A549 (cell line): ENCODE measurements around the gene CACNG5. TPM values are rescaled to one million over a fixed set of nuclear protein-coding genes. Genes with fewer than 3 reads are reported as not detected.

Experiments used
- ATAC-seq, 2 experiments: fragments of 200-7000 bp in 1 of 2; fragments of >200 bp in 1 of 2; cut with Nextera tagmentation in 1 of 2; cut with Tn5 transposase in 1 of 2; 3 replicates each; pipeline versions ENCODE4 v1.8.0 to v1.9.1; 2018 to 2020; ENCODE audit warnings: mild to moderate bottlenecking in 1 of 2, moderate library complexity in 1 of 2
- CTCF ChIA-PET: fragments of 300-600 bp; sonication (Branson Sonifier 250); formaldehyde crosslinking; extraction: SDS; loops from one replicate; lab custom pipeline; 2021; ENCODE audit warnings: antibody characterized with exemption, inconsistent platforms; lab: Yijun Ruan, JAX
- POLR2A ChIA-PET: fragments of 350-600 bp; formaldehyde crosslinking; extraction: SDS; loops from one replicate; lab custom pipeline; 2021; ENCODE audit warnings: antibody characterized with exemption, inconsistent platforms; lab: Yijun Ruan, JAX
- DNase-seq, 2 experiments: peaks; one replicate each; pipeline versions ENCODE4 v3.0.0 to v3.0.0-alpha.2; 2011 to 2016; ENCODE audit warnings: low read depth in 1 of 2, low spot score in 1 of 2
- FAIRE-seq: peaks from 2 replicates; lab custom pipeline; 2011; peaks lifted over from hg19 to GRCh38; lab: Jason Lieb, UNC
- H3K27ac ChIP-seq, 2 experiments: fragments of >200 bp; sonication (Bioruptor Twin); formaldehyde crosslinking; 3 replicates each; pipeline ENCODE4 v1.5.1; 2016 to 2017
- H3K4me1 ChIP-seq: fragments of >200 bp; sonication (Bioruptor Twin); formaldehyde crosslinking; 3 replicates; pipeline ENCODE4 v1.6.1; 2016
- H3K4me2 ChIP-seq: fragments of >200 bp; sonication (Bioruptor Twin); formaldehyde crosslinking; 3 replicates; pipeline ENCODE4 v1.6.1; 2016
- H3K4me3 ChIP-seq: fragments of >200 bp; sonication (Bioruptor Twin); formaldehyde crosslinking; 3 replicates; pipeline ENCODE4 v1.5.1; 2016
- H3K9me3 ChIP-seq: fragments of >200 bp; sonication (Bioruptor Twin); formaldehyde crosslinking; 3 replicates; pipeline ENCODE4 v1.6.1; 2016
- CBX2 ChIP-seq: fragments of 200-600 bp; sonication (generic); IDR thresholded peaks from 2 replicates; pipeline ENCODE4 v1.6.1; 2016; ENCODE audit warnings: low read depth, mild to moderate bottlenecking, borderline replicate concordance
- CBX8 ChIP-seq: fragments of 200-600 bp; sonication (generic); IDR thresholded peaks from 2 replicates; pipeline ENCODE4 v1.6.1; 2016
- EP300 ChIP-seq, 2 experiments: fragments of >200 bp; sonication (Bioruptor Twin); formaldehyde crosslinking; IDR thresholded peaks; 2 replicates in 1 of 2; 3 replicates in 1 of 2; pipeline ENCODE4 v1.6.1; 2016 to 2017
- HOXB5 ChIP-seq: fragments of 250-450 bp; sonication (Bioruptor Pico); IDR thresholded peaks from 2 replicates; pipeline ENCODE4 v1.5.0; 2020; ENCODE audit warnings: mild to moderate bottlenecking, moderate library complexity
- KDM1A ChIP-seq: fragments of 200-600 bp; sonication (generic); IDR thresholded peaks from 2 replicates; pipeline ENCODE4 v1.6.1; 2016; ENCODE audit warnings: low read depth, mild to moderate bottlenecking
- PHF8 ChIP-seq: fragments of 200-600 bp; sonication (generic); IDR thresholded peaks from 2 replicates; pipeline ENCODE4 v1.6.1; 2016; ENCODE audit warnings: low read depth, mild to moderate bottlenecking, antibody characterized with exemption, moderate library complexity, borderline replicate concordance
- POLR2AphosphoS2 ChIP-seq: conservative IDR thresholded peaks from 2 replicates; pipeline ENCODE4 v1.6.1; 2012; ENCODE audit warnings: low read length, improper control_type of control experiment, inconsistent platforms
- RAD21 ChIP-seq, 2 experiments: fragments of >200 bp in 1 of 2; sonication (Bioruptor Twin) in 1 of 2; formaldehyde crosslinking in 1 of 2; IDR thresholded peaks in 1 of 2; conservative IDR thresholded peaks in 1 of 2; 2 replicates in 1 of 2; 3 replicates in 1 of 2; pipeline ENCODE4 v1.6.1; 2012 to 2018; ENCODE audit warnings: inconsistent platforms in 1 of 2
- RARB ChIP-seq: fragments of 250-450 bp; sonication (Bioruptor Pico); IDR thresholded peaks from 2 replicates; pipeline ENCODE4 v1.8.0; 2021; ENCODE audit warnings: mild to moderate bottlenecking, moderate library complexity
- REST ChIP-seq: fragments of 200-600 bp; sonication (generic); IDR thresholded peaks from 2 replicates; pipeline ENCODE4 v1.6.1; 2016; ENCODE audit warnings: antibody characterized with exemption, mild to moderate bottlenecking, moderate library complexity
- RNF2 ChIP-seq: fragments of 200-600 bp; sonication (generic); IDR thresholded peaks from 2 replicates; pipeline ENCODE4 v1.6.1; 2016; ENCODE audit warnings: low read depth, mild to moderate bottlenecking, antibody characterized with exemption, moderate library complexity, borderline replicate concordance
- TP53 ChIP-seq: fragments of 250-450 bp; sonication (Bioruptor Pico); IDR thresholded peaks from 2 replicates; pipeline ENCODE4 v1.5.0; 2021; ENCODE audit warnings: mild to moderate bottlenecking, moderate library complexity
- USF2 ChIP-seq: fragments of 450-650 bp; IDR thresholded peaks from 2 replicates; pipeline ENCODE4 v1.6.1; 2014; ENCODE audit warnings: antibody characterized with exemption
- ZSCAN20 ChIP-seq: fragments of 250-450 bp; sonication (Bioruptor Pico); IDR thresholded peaks from 2 replicates; pipeline ENCODE4 v1.8.0; 2022; ENCODE audit warnings: mild to moderate bottlenecking, moderate library complexity
- WGBS: methylation state at CpG from one replicate; pipeline ENCODE4 v1.1.6; 2017; ENCODE audit errors: missing lambda C conversion rate; 5-methylcytosine and 5-hydroxymethylcytosine counted together
- polyA plus RNA-seq, 4 experiments: library from polyadenylated mRNA; depleted of rRNA in 3 of 4; stranded (reverse); fragments of >200 nt; fragmentation: RNase III in 1 of 4; extraction: RNeasy Plus Mini Kit Qiagen cat#74134 plus additional on column Dnase treatment in 1 of 4; gene quantifications; 2 replicates in 3 of 4; 3 replicates in 1 of 4; pipeline ENCODE4 v1.2.3, GENCODE V29; 2011 to 2017
- TF ChIP-seq, protein P1 (sequence below): fragments of >200 bp; sonication (Bioruptor Twin); formaldehyde crosslinking; IDR thresholded peaks from 3 replicates; pipeline ENCODE4 v1.5.1; 2016
- TF ChIP-seq, protein P2 (sequence below): IDR thresholded peaks from 2 replicates; pipeline ENCODE4 v1.6.1; 2012; ENCODE audit warnings: low read depth, borderline replicate concordance
- TF ChIP-seq, protein P3 (sequence below): IDR thresholded peaks from 2 replicates; pipeline ENCODE4 v1.6.1; 2012

Gene CACNG5
- polyA plus RNA-seq, 2 of the 4 experiments (the other 2 are of a cell fraction): 0.09 TPM; not detected in 1

- Histone ChIP-seq H3K27ac (no peak overlapping the region), H3K9me3 (no peaks in the 10 kb centered on the region), H3K4me1 (no peaks in the 10 kb centered on the region), H3K4me2 (no peak overlapping the region), H3K4me3 (no peak overlapping the region)
- FAIRE-seq: no peak
- ChIA-PET POLR2A (no interaction called here), CTCF (no interaction called here)
- WGBS: 63% methylated on average over 6 of the region's 6 CpGs
- ATAC-seq: no peak
- no peak for TF ChIP-seq CBX2
- TF ChIP-seq RAD21 (conservative IDR thresholded peaks at IDR 0.05 in 1 of 2, IDR thresholded peaks at IDR 0.05 in 1 of 2): no peak
- TF ChIP-seq CBX8: no peak
- TF ChIP-seq EP300 (IDR thresholded peaks at IDR 0.05): no peak
- TF ChIP-seq ZSCAN20: no peak
- no peak for TF ChIP-seq RARB (CRISPR knock-in tag)
- TF ChIP-seq, protein P1, sequence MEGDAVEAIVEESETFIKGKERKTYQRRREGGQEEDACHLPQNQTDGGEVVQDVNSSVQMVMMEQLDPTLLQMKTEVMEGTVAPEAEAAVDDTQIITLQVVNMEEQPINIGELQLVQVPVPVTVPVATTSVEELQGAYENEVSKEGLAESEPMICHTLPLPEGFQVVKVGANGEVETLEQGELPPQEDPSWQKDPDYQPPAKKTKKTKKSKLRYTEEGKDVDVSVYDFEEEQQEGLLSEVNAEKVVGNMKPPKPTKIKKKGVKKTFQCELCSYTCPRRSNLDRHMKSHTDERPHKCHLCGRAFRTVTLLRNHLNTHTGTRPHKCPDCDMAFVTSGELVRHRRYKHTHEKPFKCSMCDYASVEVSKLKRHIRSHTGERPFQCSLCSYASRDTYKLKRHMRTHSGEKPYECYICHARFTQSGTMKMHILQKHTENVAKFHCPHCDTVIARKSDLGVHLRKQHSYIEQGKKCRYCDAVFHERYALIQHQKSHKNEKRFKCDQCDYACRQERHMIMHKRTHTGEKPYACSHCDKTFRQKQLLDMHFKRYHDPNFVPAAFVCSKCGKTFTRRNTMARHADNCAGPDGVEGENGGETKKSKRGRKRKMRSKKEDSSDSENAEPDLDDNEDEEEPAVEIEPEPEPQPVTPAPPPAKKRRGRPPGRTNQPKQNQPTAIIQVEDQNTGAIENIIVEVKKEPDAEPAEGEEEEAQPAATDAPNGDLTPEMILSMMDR: no peak
- no peak for TF ChIP-seq RNF2
- TF ChIP-seq USF2: no peak
- TF ChIP-seq POLR2AphosphoS2: no peak
- no peak for TF ChIP-seq TP53 (CRISPR knock-in tag)
- TF ChIP-seq KDM1A: no peak
- no peak for DNase-seq
Measured at GRCh38 chr17:66826856-66827255, 8.1 kb upstream of the CACNG5 start.

DNA sequence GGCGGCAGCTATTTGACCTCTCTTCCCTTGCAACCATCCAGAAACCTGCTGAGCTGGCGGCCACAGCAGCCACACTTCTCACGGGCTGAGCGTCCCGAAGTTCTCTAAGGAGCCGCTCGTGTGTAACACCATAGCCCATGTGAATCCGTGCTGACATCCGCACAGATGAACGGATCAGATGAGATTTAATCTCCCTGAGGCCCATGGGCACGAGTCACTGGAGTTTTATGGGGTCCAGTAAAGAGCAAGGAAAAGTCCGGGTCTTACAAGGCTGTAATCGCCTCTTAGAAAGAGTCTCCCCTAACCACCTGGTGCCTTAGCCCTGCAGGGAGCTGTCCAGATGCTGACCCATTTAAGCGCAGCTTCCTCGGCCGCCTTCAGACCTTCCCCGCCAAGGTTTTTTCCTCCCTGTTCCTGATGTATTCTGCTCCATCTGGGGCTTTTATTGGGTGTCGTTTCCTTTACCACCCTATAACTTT, 5.5 kb upstream of the CACNG5 start:
- DNase-seq (peak in 1 of 2 experiments; percentile 34), FAIRE-seq (no peak)

More for the DNA sequence above, 5.5 kb upstream of the CACNG5 start:
- Histone ChIP-seq H3K9me3 (no peaks in the 10 kb centered on the region), H3K4me3 (no peak overlapping the region), H3K27ac (no peak overlapping the region), H3K4me1 (no peaks in the 10 kb centered on the region), H3K4me2 (no peak overlapping the region)
- 54% methylated on average over 18 of the region's 18 CpGs for WGBS
- CTCF ChIA-PET: interaction anchor here (1.0 kb wide), 1 partner anchor 70 kb away, joined by 3 read pairs; no protein-coding TSS in a partner anchor
- POLR2A ChIA-PET: no interaction called here
- peak; percentile 64 to 81 for ATAC-seq
- TF ChIP-seq HOXB5 (CRISPR knock-in tag) (no peak), REST (peak; percentile 87), PHF8 (no peak), CBX8 (no peak)
- TF ChIP-seq, protein P2, sequence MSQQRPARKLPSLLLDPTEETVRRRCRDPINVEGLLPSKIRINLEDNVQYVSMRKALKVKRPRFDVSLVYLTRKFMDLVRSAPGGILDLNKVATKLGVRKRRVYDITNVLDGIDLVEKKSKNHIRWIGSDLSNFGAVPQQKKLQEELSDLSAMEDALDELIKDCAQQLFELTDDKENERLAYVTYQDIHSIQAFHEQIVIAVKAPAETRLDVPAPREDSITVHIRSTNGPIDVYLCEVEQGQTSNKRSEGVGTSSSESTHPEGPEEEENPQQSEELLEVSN: no peak
- TF ChIP-seq, protein P3, sequence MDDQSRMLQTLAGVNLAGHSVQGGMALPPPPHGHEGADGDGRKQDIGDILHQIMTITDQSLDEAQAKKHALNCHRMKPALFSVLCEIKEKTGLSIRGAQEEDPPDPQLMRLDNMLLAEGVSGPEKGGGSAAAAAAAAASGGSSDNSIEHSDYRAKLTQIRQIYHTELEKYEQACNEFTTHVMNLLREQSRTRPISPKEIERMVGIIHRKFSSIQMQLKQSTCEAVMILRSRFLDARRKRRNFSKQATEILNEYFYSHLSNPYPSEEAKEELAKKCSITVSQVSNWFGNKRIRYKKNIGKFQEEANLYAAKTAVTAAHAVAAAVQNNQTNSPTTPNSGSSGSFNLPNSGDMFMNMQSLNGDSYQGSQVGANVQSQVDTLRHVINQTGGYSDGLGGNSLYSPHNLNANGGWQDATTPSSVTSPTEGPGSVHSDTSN: no peak
